CD4-positive, alpha-beta memory T cell (primary cell): ENCODE results near the gene TRIM71. TPM values are rescaled to one million over a fixed set of nuclear protein-coding genes. Genes with fewer than 3 reads are reported as not detected.

Experiments
- CTCF ChIA-PET: fragments of 350-600 bp; sonication (Branson Sonifier 250); formaldehyde crosslinking; loops from one replicate; lab custom pipeline; 2021; ENCODE audit warnings: inconsistent platforms; ENCODE audit not compliant: partially characterized antibody; lab: Charles Lee
- POLR2A ChIA-PET: fragments of 350-600 bp; sonication (Branson Sonifier 250); formaldehyde crosslinking; loops from one replicate; lab custom pipeline; 2021; ENCODE audit not compliant: partially characterized antibody; lab: Charles Lee
- DNase-seq, 5 donors: peaks; one replicate each; pipeline versions ENCODE4 v3.0.0 to v3.0.0-alpha.2; 2020 to 2022; ENCODE audit warnings: mixed read lengths in 1 of 5
- H3K27ac ChIP-seq: one replicate; pipeline ENCODE4 v1.7.0; 2013; ENCODE audit warnings: low read depth, low read length
- H3K27me3 ChIP-seq: 2 replicates; pipeline ENCODE4 v1.7.0; 2013; ENCODE audit warnings: mild to moderate bottlenecking, low read length, moderate library complexity; ENCODE audit not compliant: insufficient read depth
- H3K36me3 ChIP-seq: 2 replicates; pipeline ENCODE4 v1.7.0; 2013; ENCODE audit warnings: mild to moderate bottlenecking, low read length, moderate library complexity; ENCODE audit not compliant: insufficient read depth
- H3K4me1 ChIP-seq: 2 replicates; pipeline ENCODE4 v1.7.0; 2013; ENCODE audit warnings: mild to moderate bottlenecking, low read length, moderate library complexity; ENCODE audit not compliant: insufficient read depth
- H3K4me3 ChIP-seq, 2 donors: one replicate each; pipeline ENCODE4 v1.7.0; 2013; ENCODE audit warnings: low read length in 2 of 2, mild to moderate bottlenecking in 1 of 2
- H3K9me3 ChIP-seq, 2 donors: one replicate each; pipeline ENCODE4 v1.7.0; 2013; ENCODE audit warnings: low read length in 2 of 2, control low read depth in 1 of 2; ENCODE audit not compliant: control insufficient read depth in 1 of 2
- H3K27ac Mint-ChIP-seq, 7 donors: one replicate each; pipeline ENCODE4 v1.8.0; 2020 to 2021; ENCODE audit warnings: mixed read lengths in 7 of 7, mild to moderate bottlenecking in 6 of 7, inconsistent platforms in 3 of 7, moderate library complexity in 3 of 7
- H3K27me3 Mint-ChIP-seq, 2 donors: one replicate each; pipeline ENCODE4 v1.8.0; 2020 to 2021; ENCODE audit warnings: mixed read lengths in 2 of 2
- H3K36me3 Mint-ChIP-seq, 2 donors: one replicate each; pipeline ENCODE4 v1.8.0; 2020 to 2021; ENCODE audit warnings: mixed read lengths in 2 of 2, inconsistent platforms in 1 of 2, mild to moderate bottlenecking in 1 of 2
- H3K4me1 Mint-ChIP-seq, 4 donors: one replicate each; pipeline ENCODE4 v1.8.0; 2020 to 2021; ENCODE audit warnings: mixed read lengths in 4 of 4, mild to moderate bottlenecking in 1 of 4
- H3K4me3 Mint-ChIP-seq, 8 donors: one replicate each; pipeline ENCODE4 v1.8.0; 2020 to 2021; ENCODE audit warnings: mixed read lengths in 8 of 8, mild to moderate bottlenecking in 7 of 8, moderate library complexity in 6 of 8, inconsistent platforms in 3 of 8
- H3K9me3 Mint-ChIP-seq, 8 donors: one replicate each; pipeline ENCODE4 v1.8.0; 2020 to 2021; ENCODE audit warnings: mixed read lengths in 8 of 8, mild to moderate bottlenecking in 5 of 8, inconsistent platforms in 3 of 8, moderate library complexity in 1 of 8
- intact Hi-C: fragments of 100-400 bp; cut with micrococcal nuclease; formaldehyde crosslinking; loops from one replicate; pipeline ENCODE4 v1.15.1; 2023
- polyA plus RNA-seq, 2 donors: library from polyadenylated mRNA; unstranded; fragments of 300-500 nt; fragmentation: Illumina TruSeq; gene quantifications; one replicate each; pipeline ENCODE4 v1.2.3, GENCODE V29; 2021
- total RNA-seq, 2 experiments: library from RNA; stranded (reverse); gene quantifications; one replicate each; pipeline ENCODE4 v1.2.3, GENCODE V29; 2021

Gene TRIM71
- total and polyA plus RNA-seq, 4 experiments from 2014 or later, result not detected

DNA sequence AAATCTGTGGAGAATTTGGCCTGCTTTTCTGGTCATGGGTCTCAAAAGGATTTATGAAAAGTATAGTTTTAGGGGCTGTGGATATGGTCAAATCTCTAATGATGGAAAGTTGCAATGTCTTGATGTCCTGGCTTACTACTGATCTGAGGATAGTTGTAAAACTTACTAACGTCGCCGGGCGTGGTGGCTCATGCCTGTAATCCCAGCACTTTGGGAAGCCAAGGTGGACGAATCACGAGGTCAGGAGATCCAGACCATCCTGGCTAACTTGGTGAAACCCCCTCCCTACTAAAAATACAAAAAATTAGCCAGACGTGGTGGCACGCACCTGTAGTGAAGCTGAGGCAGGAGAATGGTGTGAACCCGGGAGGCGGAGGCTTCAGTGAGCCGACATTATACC, 19.6 kb downstream of the TRIM71 start:
- CTCF ChIA-PET, result no interaction called here

GRCh38 chr3:32837789-32838188, 20.0 kb downstream of the TRIM71 start:
- Mint-ChIP-seq H3K27ac (no peak overlapping the region), H3K27me3 (peaks cover 7% of the 10 kb centered on the region in 2 donors), H3K9me3 (peaks cover 0 to 2% (median 0%) of the 10 kb centered on the region in 8 donors), H3K36me3 (no peaks in the 10 kb centered on the region), H3K4me1 (peaks cover 0 to 8% (median 3%) of the 10 kb centered on the region in 4 donors), H3K4me3 (no peak overlapping the region)
- Histone ChIP-seq H3K4me1 (peaks cover 5% of the 10 kb centered on the region), H3K4me3 (no peak overlapping the region), H3K36me3 (no peaks in the 10 kb centered on the region), H3K27ac (no peak overlapping the region), H3K9me3 (no peaks in the 10 kb centered on the region), H3K27me3 (no peaks in the 10 kb centered on the region)
- ChIA-PET CTCF (no interaction called here), POLR2A (no interaction called here)
- no peak for DNase-seq
- intact Hi-C loops, result no loop called here

More for the DNA sequence above, 19.6 kb downstream of the TRIM71 start:
- H3K27me3 ChIP-seq, result no peaks in the 10 kb centered on the region
- Mint-ChIP-seq H3K36me3 (no peaks in the 10 kb centered on the region), H3K9me3 (peaks cover 0 to 2% (median 0%) of the 10 kb centered on the region in 8 donors), H3K27me3 (peaks cover 7% of the 10 kb centered on the region in 2 donors), H3K4me1 (peaks cover 0 to 4% (median 2%) of the 10 kb centered on the region in 4 donors), H3K4me3 (no peak overlapping the region), H3K27ac (no peak overlapping the region)
- H3K9me3 ChIP-seq, result no peaks in the 10 kb centered on the region
- H3K36me3 ChIP-seq, result no peaks in the 10 kb centered on the region
- POLR2A ChIA-PET, result no interaction called here
- no peak overlapping the region for H3K4me3 ChIP-seq
- intact Hi-C loops, result no loop called here
- peaks cover under 1% of the 10 kb centered on the region for H3K4me1 ChIP-seq
- no peak for DNase-seq
- H3K27ac ChIP-seq, result no peak overlapping the region

DNA sequence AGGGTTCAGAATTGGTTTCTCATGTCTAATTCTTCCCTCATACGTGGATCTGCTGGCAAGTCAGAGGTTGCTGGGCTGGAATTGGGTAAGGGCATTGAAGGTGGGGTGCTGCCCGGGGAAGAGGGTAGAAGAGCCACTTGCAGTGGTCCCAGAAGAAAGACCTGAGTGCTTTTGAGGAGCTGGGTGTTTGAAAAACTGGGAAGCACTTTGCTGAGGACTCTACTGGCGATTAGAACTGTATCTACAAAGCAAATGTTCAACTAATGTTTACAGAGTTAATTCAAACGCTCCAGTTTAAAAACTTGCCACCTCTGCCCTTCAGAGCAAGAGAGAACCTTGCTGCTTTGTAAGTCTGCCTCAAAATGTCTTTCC, 21.9 kb downstream of the TRIM71 start:
- H3K27me3 Mint-ChIP-seq, result peaks cover 3 to 5% of the 10 kb centered on the region in 2 donors
- H3K9me3 ChIP-seq, result no peaks in the 10 kb centered on the region
- H3K36me3 Mint-ChIP-seq, result no peaks in the 10 kb centered on the region
- no peak overlapping the region for H3K27ac Mint-ChIP-seq
- H3K4me1 Mint-ChIP-seq, result peaks cover 0 to 12% (median 4%) of the 10 kb centered on the region in 4 donors
- H3K4me3 Mint-ChIP-seq, result no peak overlapping the region
- H3K36me3 ChIP-seq, result no peaks in the 10 kb centered on the region
- no peak overlapping the region for H3K27ac ChIP-seq
- ChIA-PET CTCF (no interaction called here), POLR2A (no interaction called here)
- DNase-seq, result no peak
- peaks cover 6% of the 10 kb centered on the region for H3K4me1 ChIP-seq
- no peaks in the 10 kb centered on the region for H3K27me3 ChIP-seq
- intact Hi-C loops, result no loop called here
- H3K4me3 ChIP-seq, result no peak overlapping the region
- peaks cover 0 to 2% (median 0%) of the 10 kb centered on the region in 8 donors for H3K9me3 Mint-ChIP-seq

DNA sequence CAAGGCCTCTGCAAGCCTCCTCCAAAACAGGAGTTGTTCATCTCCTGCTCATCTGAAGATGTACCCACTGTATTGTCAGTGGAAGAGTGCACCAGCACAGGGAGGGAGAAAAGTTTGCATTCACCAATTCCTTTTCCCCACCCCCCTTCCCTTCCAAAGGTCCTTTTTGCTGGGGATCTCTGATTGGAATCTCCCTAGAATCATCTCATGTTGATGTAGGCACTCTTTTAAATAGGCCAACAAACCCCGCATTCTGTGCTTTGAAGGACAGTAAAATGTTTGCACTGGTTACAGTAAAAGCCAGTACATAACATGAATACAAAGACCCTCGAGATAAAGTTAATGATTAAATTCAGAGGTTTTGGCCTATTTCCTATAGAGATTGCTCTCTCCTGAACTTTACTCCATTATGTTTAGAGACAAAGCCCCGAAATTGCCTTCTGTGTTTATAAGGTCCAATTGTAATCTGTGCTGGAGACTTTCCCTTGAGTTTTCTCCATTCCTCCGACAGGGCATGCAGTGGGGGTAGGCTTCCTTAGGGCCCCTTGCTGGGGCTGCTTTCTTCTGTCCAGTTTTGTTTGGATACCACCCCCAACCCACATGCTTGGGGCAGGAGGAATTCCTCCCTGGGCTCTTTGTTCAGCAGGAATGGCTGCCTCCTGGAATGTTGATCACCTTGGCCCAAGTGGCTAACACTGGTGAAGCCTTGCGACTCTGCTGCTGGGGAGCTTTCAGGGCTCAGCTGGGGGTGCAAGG, 22.5 kb downstream of the TRIM71 start:
- POLR2A ChIA-PET, result no interaction called here
- Mint-ChIP-seq H3K9me3 (peaks cover 0 to 2% (median 0%) of the 10 kb centered on the region in 8 donors), H3K27ac (no peak overlapping the region), H3K27me3 (peaks cover 2 to 3% of the 10 kb centered on the region in 2 donors), H3K4me1 (peaks cover 0 to 12% (median 4%) of the 10 kb centered on the region in 4 donors), H3K36me3 (no peaks in the 10 kb centered on the region), H3K4me3 (no peak overlapping the region)
- Histone ChIP-seq H3K9me3 (no peaks in the 10 kb centered on the region), H3K4me3 (no peak overlapping the region), H3K27me3 (no peaks in the 10 kb centered on the region), H3K4me1 (peaks cover 6% of the 10 kb centered on the region), H3K36me3 (no peaks in the 10 kb centered on the region), H3K27ac (no peak overlapping the region)
- no peak for DNase-seq
- intact Hi-C loops, result no loop called here
- CTCF ChIA-PET, result no interaction called here

GRCh38 chr3:32841341-32841740, 23.5 kb downstream of the TRIM71 start:
- peaks cover 2% of the 10 kb centered on the region in 2 donors for H3K27me3 Mint-ChIP-seq
- no peak overlapping the region for H3K4me3 ChIP-seq
- H3K27ac ChIP-seq, result no peak overlapping the region
- no peaks in the 10 kb centered on the region for H3K36me3 Mint-ChIP-seq
- peaks cover 6% of the 10 kb centered on the region for H3K4me1 ChIP-seq
- no peak overlapping the region for H3K27ac Mint-ChIP-seq
- peaks cover 0 to 2% (median 0%) of the 10 kb centered on the region in 8 donors for H3K9me3 Mint-ChIP-seq
- no peak for DNase-seq
- H3K9me3 ChIP-seq, result no peaks in the 10 kb centered on the region
- peaks cover 0 to 12% (median 4%) of the 10 kb centered on the region in 4 donors for H3K4me1 Mint-ChIP-seq
- POLR2A ChIA-PET, result no interaction called here
- CTCF ChIA-PET, result no interaction called here
- H3K4me3 Mint-ChIP-seq, result no peak overlapping the region
- no peaks in the 10 kb centered on the region for H3K27me3 ChIP-seq
- intact Hi-C loops, result no loop called here
- H3K36me3 ChIP-seq, result no peaks in the 10 kb centered on the region

DNA sequence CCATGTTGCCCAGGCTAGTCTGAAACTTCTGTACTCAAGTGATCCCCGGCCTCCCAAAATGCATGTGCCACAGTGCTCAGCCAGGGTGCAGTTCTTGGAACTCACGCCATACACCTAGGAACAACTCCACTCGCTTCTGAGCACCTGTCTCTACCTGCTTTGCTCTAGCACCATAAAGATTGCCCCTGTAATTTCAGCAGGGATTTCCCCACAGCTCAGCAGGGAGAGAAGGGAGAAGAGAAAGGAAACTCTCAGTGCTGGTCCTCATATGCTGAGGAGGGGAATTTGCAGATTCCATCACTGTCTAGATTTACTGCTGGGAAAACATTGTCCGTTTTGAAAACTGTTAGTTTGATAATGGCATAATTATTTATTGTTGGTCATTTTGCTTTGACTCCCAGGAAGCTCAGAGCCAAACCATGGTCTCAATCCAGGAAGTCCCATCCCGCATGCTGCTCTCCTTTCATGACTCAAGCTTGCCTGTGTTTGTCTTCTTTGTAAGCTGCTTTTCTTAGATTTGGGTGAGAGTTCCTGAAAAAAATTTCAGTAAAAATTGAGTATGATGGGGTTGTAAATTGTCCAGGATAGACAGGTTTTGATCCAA, 24.2 kb downstream of the TRIM71 start:
- no peak overlapping the region for H3K27ac ChIP-seq
- no peaks in the 10 kb centered on the region for H3K27me3 ChIP-seq
- no peaks in the 10 kb centered on the region for H3K36me3 ChIP-seq
- H3K4me1 ChIP-seq, result peaks cover 6% of the 10 kb centered on the region
- Mint-ChIP-seq H3K4me3 (no peak overlapping the region), H3K27ac (peak overlapping the region in 1 of 7 donors; percentile 5), H3K36me3 (no peaks in the 10 kb centered on the region), H3K4me1 (peaks cover 0 to 12% (median 4%) of the 10 kb centered on the region in 4 donors), H3K9me3 (peaks cover 0 to 2% (median 0%) of the 10 kb centered on the region in 8 donors), H3K27me3 (peaks cover 2% of the 10 kb centered on the region in 2 donors)
- no peak overlapping the region for H3K4me3 ChIP-seq
- no peaks in the 10 kb centered on the region for H3K9me3 ChIP-seq
- no peak for DNase-seq
- CTCF ChIA-PET, result no interaction called here
- intact Hi-C loops, result no loop called here
- POLR2A ChIA-PET, result no interaction called here

DNA sequence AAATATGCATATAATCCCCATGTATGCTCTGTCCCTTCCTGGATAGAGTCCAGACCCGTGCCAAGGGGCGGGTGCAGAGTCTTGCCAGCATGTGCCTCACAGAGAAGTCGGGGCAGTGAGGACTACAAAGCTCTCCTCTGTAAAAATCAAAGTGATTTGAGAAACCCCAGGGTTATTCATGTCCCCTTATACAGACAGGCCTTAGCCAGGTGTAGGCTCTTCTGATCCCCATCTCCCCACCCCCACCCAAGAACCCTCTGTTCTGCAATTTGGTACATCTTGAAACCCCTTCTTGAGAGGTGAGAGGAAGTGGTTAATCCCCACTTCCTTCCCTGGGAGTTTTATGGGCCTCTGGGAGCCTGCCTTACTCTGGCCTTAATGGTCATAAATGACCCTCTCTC, 24.7 kb downstream of the TRIM71 start:
- ChIA-PET POLR2A (no interaction called here), CTCF (no interaction called here)
- Mint-ChIP-seq H3K4me3 (peak overlapping the region in 1 of 8 donors; percentile 33), H3K27ac (peak overlapping the region in 1 of 7 donors; percentile 5), H3K9me3 (peaks cover 0 to 2% (median 0%) of the 10 kb centered on the region in 8 donors), H3K27me3 (peaks cover 2% of the 10 kb centered on the region in 2 donors), H3K4me1 (peaks cover 0 to 12% (median 4%) of the 10 kb centered on the region in 4 donors), H3K36me3 (no peaks in the 10 kb centered on the region)
- DNase-seq, result no peak
- H3K27ac ChIP-seq, result no peak overlapping the region
- intact Hi-C loops, result no loop called here
- no peak overlapping the region for H3K4me3 ChIP-seq
- peaks cover 6% of the 10 kb centered on the region for H3K4me1 ChIP-seq
- no peaks in the 10 kb centered on the region for H3K36me3 ChIP-seq
- no peaks in the 10 kb centered on the region for H3K9me3 ChIP-seq
- no peaks in the 10 kb centered on the region for H3K27me3 ChIP-seq
